Hepatocyte (in vitro differentiated cells): ENCODE data around the gene MYO1D. TPM values are rescaled to one million over a fixed set of nuclear protein-coding genes. Genes with fewer than 3 reads are reported as not detected.

Experiments used
- DNase-seq: peaks from one replicate; pipeline ENCODE4 v3.0.0-alpha.2; 2016; ENCODE audit warnings: low spot score
- H2AFZ ChIP-seq: fragments of 200-600 bp; sonication (generic); 2 replicates; pipeline ENCODE4 v1.6.0; 2016; ENCODE audit warnings: antibody characterized with exemption, mild to moderate bottlenecking
- H3K27ac ChIP-seq: fragments of 200-600 bp; sonication (generic); 2 replicates; pipeline ENCODE4 v1.5.1; 2016; ENCODE audit warnings: mild to moderate bottlenecking
- H3K27me3 ChIP-seq: fragments of 200-600 bp; sonication (generic); 2 replicates; pipeline ENCODE4 v1.6.1; 2016
- H3K36me3 ChIP-seq: fragments of 200-600 bp; sonication (generic); replicated peaks from 2 replicates; pipeline ENCODE4 v1.5.1; 2016; ENCODE audit warnings: low read depth; ENCODE audit not compliant: insufficient read depth
- H3K4me1 ChIP-seq: fragments of 200-600 bp; sonication (generic); 2 replicates; pipeline ENCODE4 v1.5.1; 2016; ENCODE audit warnings: mild to moderate bottlenecking, moderate library complexity; ENCODE audit not compliant: insufficient read depth
- H3K4me2 ChIP-seq: fragments of 200-600 bp; sonication (generic); 2 replicates; pipeline ENCODE4 v1.6.0; 2016
- H3K4me3 ChIP-seq: fragments of 200-600 bp; sonication (generic); 2 replicates; pipeline ENCODE4 v1.5.1; 2016; ENCODE audit warnings: mild to moderate bottlenecking
- H3K79me2 ChIP-seq: fragments of 200-600 bp; sonication (generic); 2 replicates; pipeline ENCODE4 v1.6.0; 2017; ENCODE audit warnings: mild to moderate bottlenecking
- H3K9me2 ChIP-seq: fragments of 200-600 bp; sonication (generic); replicated peaks from 2 replicates; pipeline ENCODE4 v1.6.0; 2017; ENCODE audit warnings: mild to moderate bottlenecking; ENCODE audit not compliant: insufficient read depth
- H3K9me3 ChIP-seq: fragments of 200-600 bp; sonication (generic); 2 replicates; pipeline ENCODE4 v1.5.1; 2016; ENCODE audit warnings: low read depth, mild to moderate bottlenecking
- H4K20me1 ChIP-seq: fragments of 200-600 bp; sonication (generic); 2 replicates; pipeline ENCODE4 v1.6.0; 2016; ENCODE audit warnings: mild to moderate bottlenecking; ENCODE audit not compliant: insufficient read depth, poor library complexity, severe bottlenecking
- CTCF ChIP-seq: fragments of 200-600 bp; sonication (generic); IDR thresholded peaks from 2 replicates; pipeline ENCODE4 v1.5.1; 2016; ENCODE audit warnings: antibody characterized with exemption, mild to moderate bottlenecking; ENCODE audit not compliant: poor library complexity
- EZH2 ChIP-seq: fragments of 200-600 bp; sonication (generic); IDR thresholded peaks from 2 replicates; pipeline ENCODE4 v1.6.1; 2016; ENCODE audit warnings: antibody characterized with exemption, mild to moderate bottlenecking, borderline replicate concordance
- EZH2phosphoT487 ChIP-seq: fragments of 200-600 bp; sonication (generic); IDR thresholded peaks from one replicate; pipeline ENCODE4 v1.6.1; 2018; ENCODE audit warnings: antibody characterized with exemption, mild to moderate bottlenecking, low read depth, moderate library complexity; ENCODE audit not compliant: unreplicated experiment, severe bottlenecking
- WGBS: methylation state at CpG from one replicate; pipeline ENCODE4 v1.1.6; 2016; ENCODE audit warnings: low lambda C conversion rate; ENCODE audit errors: missing lambda C conversion rate; 5-methylcytosine and 5-hydroxymethylcytosine counted together
- polyA plus RNA-seq: library from polyadenylated mRNA; unstranded; fragments of >200 nt; fragmentation: Nextera tagmentation; extraction: Ambion mirVana; gene quantifications from 2 replicates; pipeline ENCODE4 v1.2.1, GENCODE V29; 2016
- total RNA-seq: library from RNA; depleted of rRNA; stranded (reverse); fragments of >200 nt; gene quantifications from 2 replicates; pipeline ENCODE4 v1.2.3, GENCODE V29; 2014

Gene MYO1D
- total and polyA plus RNA-seq, 2 experiments from 2014 or later: 36.2 to 89.0 TPM

- Histone ChIP-seq H3K4me1 (no peaks in the 10 kb centered on the region), H3K27me3 (no peaks in the 10 kb centered on the region), H4K20me1 (no peaks in the 10 kb centered on the region), H3K9me3 (no peaks in the 10 kb centered on the region), H3K4me3 (no peak overlapping the region), H3K4me2 (no peak overlapping the region), H3K9me2 (no peaks in the 10 kb centered on the region), H3K79me2 (no peaks in the 10 kb centered on the region), H3K36me3 (no peaks in the 10 kb centered on the region), H3K27ac (no peak overlapping the region), H2AFZ (no peak overlapping the region)
- TF ChIP-seq CTCF (no peak), EZH2phosphoT487 (no peak), EZH2 (no peak)
- 70% methylated on average over 3 of the region's 3 CpGs for WGBS
- DNase-seq: no peak
Observed at GRCh38 chr17:32621612-32622312, 255.2 kb downstream of the MYO1D start.

- Histone ChIP-seq H3K4me2 (no peak overlapping the region), H2AFZ (no peak overlapping the region), H3K27me3 (no peaks in the 10 kb centered on the region), H3K79me2 (no peaks in the 10 kb centered on the region), H3K9me3 (no peaks in the 10 kb centered on the region), H3K27ac (no peak overlapping the region), H3K4me3 (no peak overlapping the region), H3K9me2 (no peaks in the 10 kb centered on the region), H3K4me1 (no peaks in the 10 kb centered on the region), H3K36me3 (no peaks in the 10 kb centered on the region), H4K20me1 (no peaks in the 10 kb centered on the region)
- 79% methylated on average over 3 of the region's 3 CpGs for WGBS
- TF ChIP-seq EZH2 (no peak), EZH2phosphoT487 (no peak), CTCF (no peak)
- no peak for DNase-seq
Observed at GRCh38 chr17:32615326-32615725, 261.6 kb downstream of the MYO1D start.

DNA sequence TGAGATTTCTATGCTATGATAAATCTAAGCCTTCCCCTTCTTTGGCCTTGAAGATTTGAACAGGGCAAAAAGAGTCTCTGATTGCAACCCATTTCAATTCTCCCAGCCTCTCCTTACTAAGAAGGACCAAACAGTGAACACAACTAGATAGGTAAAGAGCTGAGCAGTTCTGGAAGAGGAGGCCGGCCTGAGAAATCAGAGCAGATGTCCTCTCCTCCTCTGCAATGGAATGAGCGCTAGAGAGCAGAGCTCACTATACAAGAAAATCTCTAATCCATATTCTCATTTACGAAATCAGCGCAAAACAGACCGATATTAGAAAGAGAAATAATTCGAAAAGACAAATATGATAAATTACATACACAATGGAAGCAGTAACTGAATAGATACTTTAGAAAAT is 266.0 kb downstream of the MYO1D start:
- TF ChIP-seq CTCF: no peak
- no peak for TF ChIP-seq EZH2
- TF ChIP-seq EZH2phosphoT487: no peak
- 95% methylated on average over 6 of the region's 6 CpGs for WGBS

More for the DNA sequence above, 266.0 kb downstream of the MYO1D start:
- Histone ChIP-seq H3K27ac (no peak overlapping the region), H4K20me1 (no peaks in the 10 kb centered on the region), H3K9me3 (no peaks in the 10 kb centered on the region), H2AFZ (no peak overlapping the region), H3K4me2 (no peak overlapping the region), H3K4me1 (no peaks in the 10 kb centered on the region), H3K4me3 (no peak overlapping the region), H3K36me3 (no peaks in the 10 kb centered on the region), H3K9me2 (no peaks in the 10 kb centered on the region), H3K79me2 (peaks cover 3% of the 10 kb centered on the region), H3K27me3 (no peaks in the 10 kb centered on the region)
- no peak for DNase-seq
